ENCODE measurements around the gene RAB12. TPM values are rescaled to one million over a fixed set of nuclear protein-coding genes. Genes with fewer than 3 reads are reported as not detected.

The RAB12 gene
- total and polyA plus RNA-seq, 2 of the 13 experiments (the other 11 are each of a cell fraction or from before 2014, with no cell fraction given) = 9.5 to 25.3 TPM

DNA sequence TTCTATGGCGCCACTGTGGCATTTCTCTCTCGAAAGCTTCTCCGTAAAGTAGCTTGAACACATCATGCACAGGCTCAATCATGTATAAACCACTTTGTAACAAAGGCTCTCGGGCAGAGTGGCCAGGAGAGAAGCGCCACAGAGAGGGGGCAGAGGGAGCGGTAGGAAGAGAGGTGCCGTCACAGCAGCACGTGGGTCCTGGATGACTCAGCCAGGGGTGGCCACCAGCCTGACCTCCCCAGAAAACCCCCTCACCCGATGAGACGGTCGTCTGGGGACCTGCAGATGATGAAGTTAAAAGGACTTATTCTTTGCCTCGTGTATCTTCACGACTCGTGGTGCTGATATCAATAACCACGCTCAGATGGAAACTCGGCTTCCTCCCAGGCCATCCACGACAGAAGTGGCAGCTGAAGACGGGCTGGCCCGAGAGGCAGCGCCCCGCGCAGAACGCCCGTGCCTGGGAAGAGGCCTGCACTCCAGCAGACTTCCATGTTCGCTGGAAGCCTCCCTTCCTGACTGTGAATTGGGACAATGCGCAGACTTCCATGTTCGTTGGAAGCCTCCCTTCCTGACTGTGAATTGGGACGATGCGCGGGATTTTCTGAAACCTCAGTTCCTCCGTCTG is 49.7 kb downstream of the RAB12 start (continued):
- TF ChIP-seq CHCHD3 (CRISPR knock-in tag; IDR thresholded peaks at IDR 0.05) (no peak), GABPB1 (CRISPR knock-in tag; IDR thresholded peaks at IDR 0.05) (no peak), ZNF326 (CRISPR knock-in tag; IDR thresholded peaks at IDR 0.05; ENCODE audit: borderline replicate concordance) (no peak), HMG20B (CRISPR knock-in tag; conservative IDR thresholded peaks at IDR 0.05) (no peak)
- TF ChIP-seq, protein P1, sequence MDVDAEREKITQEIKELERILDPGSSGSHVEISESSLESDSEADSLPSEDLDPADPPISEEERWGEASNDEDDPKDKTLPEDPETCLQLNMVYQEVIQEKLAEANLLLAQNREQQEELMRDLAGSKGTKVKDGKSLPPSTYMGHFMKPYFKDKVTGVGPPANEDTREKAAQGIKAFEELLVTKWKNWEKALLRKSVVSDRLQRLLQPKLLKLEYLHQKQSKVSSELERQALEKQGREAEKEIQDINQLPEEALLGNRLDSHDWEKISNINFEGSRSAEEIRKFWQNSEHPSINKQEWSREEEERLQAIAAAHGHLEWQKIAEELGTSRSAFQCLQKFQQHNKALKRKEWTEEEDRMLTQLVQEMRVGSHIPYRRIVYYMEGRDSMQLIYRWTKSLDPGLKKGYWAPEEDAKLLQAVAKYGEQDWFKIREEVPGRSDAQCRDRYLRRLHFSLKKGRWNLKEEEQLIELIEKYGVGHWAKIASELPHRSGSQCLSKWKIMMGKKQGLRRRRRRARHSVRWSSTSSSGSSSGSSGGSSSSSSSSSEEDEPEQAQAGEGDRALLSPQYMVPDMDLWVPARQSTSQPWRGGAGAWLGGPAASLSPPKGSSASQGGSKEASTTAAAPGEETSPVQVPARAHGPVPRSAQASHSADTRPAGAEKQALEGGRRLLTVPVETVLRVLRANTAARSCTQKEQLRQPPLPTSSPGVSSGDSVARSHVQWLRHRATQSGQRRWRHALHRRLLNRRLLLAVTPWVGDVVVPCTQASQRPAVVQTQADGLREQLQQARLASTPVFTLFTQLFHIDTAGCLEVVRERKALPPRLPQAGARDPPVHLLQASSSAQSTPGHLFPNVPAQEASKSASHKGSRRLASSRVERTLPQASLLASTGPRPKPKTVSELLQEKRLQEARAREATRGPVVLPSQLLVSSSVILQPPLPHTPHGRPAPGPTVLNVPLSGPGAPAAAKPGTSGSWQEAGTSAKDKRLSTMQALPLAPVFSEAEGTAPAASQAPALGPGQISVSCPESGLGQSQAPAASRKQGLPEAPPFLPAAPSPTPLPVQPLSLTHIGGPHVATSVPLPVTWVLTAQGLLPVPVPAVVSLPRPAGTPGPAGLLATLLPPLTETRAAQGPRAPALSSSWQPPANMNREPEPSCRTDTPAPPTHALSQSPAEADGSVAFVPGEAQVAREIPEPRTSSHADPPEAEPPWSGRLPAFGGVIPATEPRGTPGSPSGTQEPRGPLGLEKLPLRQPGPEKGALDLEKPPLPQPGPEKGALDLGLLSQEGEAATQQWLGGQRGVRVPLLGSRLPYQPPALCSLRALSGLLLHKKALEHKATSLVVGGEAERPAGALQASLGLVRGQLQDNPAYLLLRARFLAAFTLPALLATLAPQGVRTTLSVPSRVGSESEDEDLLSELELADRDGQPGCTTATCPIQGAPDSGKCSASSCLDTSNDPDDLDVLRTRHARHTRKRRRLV (CRISPR knock-in tag; IDR thresholded peaks at IDR 0.05) = no peak

GRCh38 chr18:8659609-8660242 is 50.5 kb downstream of the RAB12 start:
- CTCF ChIA-PET (ENCODE audit: low intra/inter-chr PET ratio, low total read pairs) = no interaction called here
- H3K36me3 ChIP-seq (replicated peaks in 1 of 2; ENCODE audit: control insufficient read depth in 1 of 2, insufficient read depth in 2 of 2, low read length in 2 of 2) = no peaks in the 10 kb centered on the region
- no peak overlapping the region for H2AFZ ChIP-seq (ENCODE audit: low read length)
- POLR2A ChIA-PET = no interaction called here
- ATAC-seq (no peak), DNase-seq (ENCODE audit: low spot score) (no peak), FAIRE-seq (no peak)
- no peaks in the 10 kb centered on the region; the same call in 1 of the 2 replicates for H3K4me1 ChIP-seq (ENCODE audit: insufficient read depth, low read length)
- intact Hi-C loops (cut with micrococcal nuclease; ENCODE audit: unreplicated experiment) = no loop called here
- H3K9ac ChIP-seq (ENCODE audit: insufficient read depth, low read depth, low read length) = no peak overlapping the region
- no peak overlapping the region for H3K27ac ChIP-seq (ENCODE audit: extremely low read length, insufficient read depth, low read length)
- no TSS peak for BruUV-seq (replicated peaks)
- in situ Hi-C loops (cut with HindIII; ENCODE audit: extremely low pct_ligation_motif_present, low pct_unique_long_range_greater_than_20kb) = loop anchor here (5.0 kb wide), 1 partner anchor 323 kb away; no protein-coding TSS in a partner anchor
- H3K9me3 ChIP-seq (ENCODE audit: low read length) = no peaks in the 10 kb centered on the region
- H3K4me3 ChIP-seq (replicated peaks in 1 of 3; ENCODE audit: insufficient read depth in 1 of 3, low read depth in 2 of 3, low read length in 3 of 3) = no peak overlapping the region
- no peaks in the 10 kb centered on the region for H3K79me2 ChIP-seq (ENCODE audit: insufficient read depth, low read length)
- H4K20me1 ChIP-seq (ENCODE audit: insufficient read depth, low read length) = no peaks in the 10 kb centered on the region
- 66% methylated on average over 25 of the region's 36 CpGs for WGBS (ENCODE audit: low lambda C conversion rate)
- H3K27me3 ChIP-seq (ENCODE audit: control insufficient read depth in 1 of 2, insufficient read depth in 2 of 2, low read length in 2 of 2) = peaks cover 9 to 57% of the 10 kb centered on the region in 2 experiments; a peak in 4 of 5 replicates
- no peak overlapping the region for H3K4me2 ChIP-seq (ENCODE audit: low read depth, low read length)
- TF ChIP-seq SP4 (CRISPR knock-in tag; IDR thresholded peaks at IDR 0.05) (no peak), HOXA7 (CRISPR knock-in tag; IDR thresholded peaks at IDR 0.05) (no peak), POLR2AphosphoS5 (IDR thresholded peaks at IDR 0.05; ENCODE audit: low read depth, low read length) (no peak), PHB2 (IDR thresholded peaks at IDR 0.05; ENCODE audit: partially characterized antibody) (no peak), REXO4 (CRISPR knock-in tag; IDR thresholded peaks at IDR 0.05; ENCODE audit: borderline replicate concordance) (no peak), MYNN (CRISPR knock-in tag; IDR thresholded peaks at IDR 0.05; ENCODE audit: low read depth) (no peak), XRCC5 (optimal IDR thresholded peaks at IDR 0.05; ENCODE audit: low read length) (no peak), ZNF275 (CRISPR knock-in tag; IDR thresholded peaks at IDR 0.05; ENCODE audit: borderline replicate concordance) (no peak)
- TF ChIP-seq, protein P2, sequence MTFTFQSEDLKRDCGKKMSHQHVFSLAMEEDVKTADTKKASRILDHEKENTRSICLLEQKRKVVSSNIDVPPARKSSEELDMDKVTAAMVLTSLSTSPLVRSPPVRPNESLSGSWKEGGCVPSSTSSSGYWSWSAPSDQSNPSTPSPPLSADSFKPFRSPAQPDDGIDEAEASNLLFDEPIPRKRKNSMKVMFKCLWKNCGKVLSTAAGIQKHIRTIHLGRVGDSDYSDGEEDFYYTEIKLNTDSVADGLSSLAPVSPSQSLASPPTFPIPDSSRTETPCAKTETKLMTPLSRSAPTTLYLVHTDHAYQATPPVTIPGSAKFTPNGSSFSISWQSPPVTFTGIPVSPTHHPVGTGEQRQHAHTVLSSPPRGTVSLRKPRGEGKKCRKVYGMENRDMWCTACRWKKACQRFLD (CRISPR knock-in tag; IDR thresholded peaks at IDR 0.05; ENCODE audit: borderline replicate concordance) = no peak

Data from HepG2 (cell line).